Adrenal gland (tissue), 5 donors: ENCODE results near the gene RCN1.

Source experiments
- CTCF ChIP-seq, 6 experiments: fragments of 450-650 bp in 4 of 6; fragments of 200-600 bp in 2 of 6; sonication (generic) in 1 of 6; IDR thresholded peaks; 1 replicate in 5 of 6; 2 replicates in 1 of 6; pipeline versions ENCODE4 v1.5.1 to v1.8.0; 2016 to 2021; ENCODE audit warnings: antibody characterized with exemption in 6 of 6, mild to moderate bottlenecking in 2 of 6, moderate library complexity in 1 of 6
- POLR2A ChIP-seq, 2 donors: fragments of 450-650 bp; IDR thresholded peaks; one replicate each; pipeline ENCODE4 v1.6.1; 2017; ENCODE audit warnings: antibody characterized with exemption in 2 of 2, mild to moderate bottlenecking in 2 of 2, moderate library complexity in 1 of 2
- donor health status: DM: no; HTN: no; CAD: no.

- no peak for TF ChIP-seq CTCF (IDR thresholded peaks at IDR 0.05)
- no peak for TF ChIP-seq POLR2A (IDR thresholded peaks at IDR 0.05)
Measured at GRCh38 chr11:32118025-32118974, 27.4 kb downstream of the RCN1 start.
